SK-N-SH (cell line): ENCODE measurements around the gene MRPS34. TPM values are rescaled to one million over a fixed set of nuclear protein-coding genes. Genes with fewer than 3 reads are reported as not detected.

Experiments
- CTCF ChIA-PET: fragments of 300-600, 350-600 bp; formaldehyde crosslinking; extraction: SDS; loops from one replicate; lab custom pipeline; 2021; lab: Yijun Ruan, JAX
- POLR2A ChIA-PET: fragments of 350-600 bp; sonication (Branson Sonifier 250); formaldehyde crosslinking; extraction: SDS; loops from one replicate; lab custom pipeline; 2020; ENCODE audit warnings: antibody characterized with exemption, inconsistent platforms; lab: Yijun Ruan, JAX
- DNase-seq: peaks from one replicate; pipeline ENCODE4 v3.0.0; 2012
- H2AFZ ChIP-seq: fragments of 200-600 bp; sonication (generic); 2 replicates; pipeline ENCODE4 v1.8.1; 2016; ENCODE audit warnings: antibody characterized with exemption, mild to moderate bottlenecking, low read depth
- H3F3A ChIP-seq: fragments of 200-600 bp; sonication (generic); replicated peaks from 2 replicates; pipeline ENCODE3; 2016; ENCODE audit warnings: antibody characterized with exemption, mild to moderate bottlenecking; ENCODE audit not compliant: insufficient read depth
- H3K27ac ChIP-seq, 2 experiments: fragments of 200-500 bp in 1 of 2; fragments of 200-600 bp in 1 of 2; sonication (Bioruptor generic) in 1 of 2; sonication (generic), shearing (Covaris generic) in 1 of 2; 2 replicates each; pipeline versions ENCODE4 v1.5.1 to v1.6.1; 2014 to 2016; ENCODE audit warnings: low read depth in 2 of 2, inconsistent platforms in 1 of 2, low read length in 1 of 2, mild to moderate bottlenecking in 1 of 2, mixed read lengths in 1 of 2
- H3K27me3 ChIP-seq: fragments of 200-600 bp; sonication (generic), shearing (Covaris generic); 2 replicates; pipeline ENCODE4 v1.6.1; 2016; ENCODE audit warnings: mixed run types; ENCODE audit not compliant: insufficient read depth
- H3K36me3 ChIP-seq, 2 experiments: fragments of 200-500 bp in 1 of 2; fragments of 200-600 bp in 1 of 2; sonication (Bioruptor generic) in 1 of 2; sonication (generic) in 1 of 2; replicated peaks in 1 of 2; 2 replicates each; pipeline versions ENCODE3 to v1.5.1; 2014 to 2016; ENCODE audit warnings: low read length in 1 of 2, mild to moderate bottlenecking in 1 of 2; ENCODE audit not compliant: insufficient read depth in 2 of 2, control insufficient read depth in 1 of 2
- H3K4me1 ChIP-seq, 2 experiments: fragments of 200-500 bp in 1 of 2; fragments of 200-600 bp in 1 of 2; sonication (Bioruptor generic) in 1 of 2; sonication (generic), shearing (Covaris generic) in 1 of 2; 2 replicates each; pipeline versions ENCODE4 v1.5.1 to v1.6.1; 2014 to 2016; ENCODE audit warnings: low read depth in 1 of 2, low read length in 1 of 2, mixed run types in 1 of 2; ENCODE audit not compliant: insufficient read depth in 2 of 2, control insufficient read depth in 1 of 2
- H3K4me2 ChIP-seq: fragments of 200-600 bp; sonication (generic), shearing (Covaris generic); 2 replicates; pipeline ENCODE4 v1.6.1; 2017; ENCODE audit warnings: mixed run types
- H3K4me3 ChIP-seq, 2 experiments: fragments of 200-500 bp in 1 of 2; fragments of 200-600 bp in 1 of 2; sonication (Bioruptor generic) in 1 of 2; sonication (generic), shearing (Covaris generic) in 1 of 2; 2 replicates each; pipeline versions ENCODE4 v1.5.1 to v1.8.1; 2014 to 2016; ENCODE audit warnings: low read depth in 2 of 2, inconsistent platforms in 1 of 2, low read length in 1 of 2, mild to moderate bottlenecking in 1 of 2, mixed read lengths in 1 of 2, moderate library complexity in 1 of 2
- H3K79me2 ChIP-seq: fragments of 200-600 bp; sonication (generic); 2 replicates; pipeline ENCODE4 v1.8.1; 2017; ENCODE audit warnings: mild to moderate bottlenecking; ENCODE audit not compliant: insufficient read depth
- H3K9ac ChIP-seq: fragments of 200-600 bp; sonication (generic); 2 replicates; pipeline ENCODE4 v1.6.1; 2017; ENCODE audit warnings: mixed run types
- H3K9me2 ChIP-seq: fragments of 200-600 bp; sonication (generic); 2 replicates; pipeline ENCODE4 v1.6.1; 2017; ENCODE audit warnings: mixed run types
- H3K9me3 ChIP-seq: fragments of 200-600 bp; sonication (generic); 2 replicates; pipeline ENCODE4 v1.6.1; 2017; ENCODE audit warnings: mixed run types, mild to moderate bottlenecking, moderate library complexity
- H4K20me1 ChIP-seq: fragments of 200-600 bp; sonication (generic); 2 replicates; pipeline ENCODE4 v1.6.1; 2017; ENCODE audit warnings: mild to moderate bottlenecking, mixed run types; ENCODE audit not compliant: insufficient read depth
- CHD2 ChIP-seq: fragments of 150-350 bp; IDR thresholded peaks from 2 replicates; pipeline ENCODE4 v1.6.1; 2018; ENCODE audit warnings: low read length; ENCODE audit not compliant: partially characterized antibody
- EP300 ChIP-seq, 2 experiments: IDR thresholded peaks; 2 replicates each; pipeline versions ENCODE4 v1.4.0 to v1.6.1; 2012; ENCODE audit warnings: borderline replicate concordance in 1 of 2, low read depth in 1 of 2, low read length in 1 of 2
- EZH2phosphoT487 ChIP-seq: fragments of 200-600 bp; sonication (generic); IDR thresholded peaks from 2 replicates; pipeline ENCODE4 v1.6.1; 2017; ENCODE audit warnings: low read depth, mixed run types, mild to moderate bottlenecking, antibody characterized with exemption, moderate library complexity, borderline replicate concordance
- FOSL2 ChIP-seq: IDR thresholded peaks from 2 replicates; pipeline ENCODE4 v1.4.0; 2012; ENCODE audit warnings: low read depth, mild to moderate bottlenecking, moderate library complexity, borderline replicate concordance
- FOXJ3 ChIP-seq: sonication (generic); formaldehyde crosslinking; IDR thresholded peaks from 2 replicates; pipeline ENCODE4 v1.5.1; 2020; ENCODE audit warnings: mild to moderate bottlenecking, missing genetic modification reagents
- GABPA ChIP-seq: IDR thresholded peaks from 2 replicates; pipeline ENCODE4 v1.4.0; 2012; ENCODE audit warnings: low read depth, mild to moderate bottlenecking
- MAX ChIP-seq: IDR thresholded peaks from 2 replicates; pipeline ENCODE4 v1.4.0; 2012; ENCODE audit warnings: low read depth
- MEF2A ChIP-seq: IDR thresholded peaks from 2 replicates; pipeline ENCODE4 v1.4.0; 2012; ENCODE audit warnings: low read depth, borderline replicate concordance
- MXI1 ChIP-seq: IDR thresholded peaks from 2 replicates; pipeline ENCODE4 v1.6.1; 2012; ENCODE audit warnings: mild to moderate bottlenecking, low read depth, low read length, improper control_type of control experiment
- NRF1 ChIP-seq: IDR thresholded peaks from 2 replicates; pipeline ENCODE4 v1.6.1; 2012; ENCODE audit warnings: low read depth, mild to moderate bottlenecking, low read length
- PBX3 ChIP-seq: IDR thresholded peaks from 2 replicates; pipeline ENCODE4; 2012
- POLR2AphosphoS5 ChIP-seq: IDR thresholded peaks from 2 replicates; pipeline ENCODE4 v1.6.1; 2012; ENCODE audit warnings: low read depth, low read length
- RXRA ChIP-seq: IDR thresholded peaks from 2 replicates; pipeline ENCODE4 v1.4.0; 2012; ENCODE audit warnings: low read depth, mild to moderate bottlenecking, borderline replicate concordance
- SMC3 ChIP-seq: IDR thresholded peaks from 2 replicates; pipeline ENCODE4 v1.6.1; 2012; ENCODE audit warnings: low read depth, low read length, improper control_type of control experiment
- TCF12 ChIP-seq: IDR thresholded peaks from 2 replicates; pipeline ENCODE4 v1.4.0; 2012
- WGBS: methylation state at CpG from one replicate; pipeline ENCODE4 v1.1.6; 2017; ENCODE audit warnings: low lambda C conversion rate; 5-methylcytosine and 5-hydroxymethylcytosine counted together
- polyA plus RNA-seq, 3 experiments: library from polyadenylated mRNA; depleted of rRNA; stranded (reverse); fragments of >200 nt; gene quantifications; 2 replicates each; pipeline ENCODE4 v1.2.3, GENCODE V29; 2012
- TF ChIP-seq, protein P1 (sequence below): fragments of 200-600 bp; sonication (generic); IDR thresholded peaks from 2 replicates; pipeline ENCODE4 v1.6.1; 2017; ENCODE audit warnings: antibody characterized with exemption, mild to moderate bottlenecking, moderate library complexity
- TF ChIP-seq, protein P2 (sequence below): fragments of 150-350 bp; IDR thresholded peaks from 2 replicates; pipeline ENCODE4 v1.6.1; 2016; ENCODE audit warnings: mild to moderate bottlenecking, low read depth, low read length

Gene MRPS34
- polyA plus RNA-seq, 1 of the 3 experiments (the other 2 are of a cell fraction): 156 TPM

GRCh38 chr16:1790261-1790610 is 17.3 kb upstream of the MRPS34 start:
- 86% methylated on average over 13 of the region's 15 CpGs for WGBS
- DNase-seq: no peak
- Histone ChIP-seq H3K9me2 (no peaks in the 10 kb centered on the region), H3K79me2 (peaks cover 17% of the 10 kb centered on the region), H3K4me1 (no peaks in the 10 kb centered on the region; a peak in 1 of 4 replicates), H3F3A (no peaks in the 10 kb centered on the region), H3K27me3 (no peaks in the 10 kb centered on the region), H3K36me3 (peaks cover 0 to 48% of the 10 kb centered on the region in 2 experiments), H3K4me3 (no peak overlapping the region), H3K9ac (no peak overlapping the region), H3K27ac (no peak overlapping the region), H2AFZ (no peak overlapping the region), H4K20me1 (0 out of 2 replicates have a peak, but pooled peaks cover 3% of the 10 kb centered on the region), H3K4me2 (no peak overlapping the region), H3K9me3 (no peaks in the 10 kb centered on the region)
- ChIA-PET POLR2A (no interaction called here), CTCF (no interaction called here)
- no peak for TF ChIP-seq EZH2phosphoT487
- TF ChIP-seq FOXJ3 (CRISPR knock-in tag): no peak
- TF ChIP-seq, protein P1, sequence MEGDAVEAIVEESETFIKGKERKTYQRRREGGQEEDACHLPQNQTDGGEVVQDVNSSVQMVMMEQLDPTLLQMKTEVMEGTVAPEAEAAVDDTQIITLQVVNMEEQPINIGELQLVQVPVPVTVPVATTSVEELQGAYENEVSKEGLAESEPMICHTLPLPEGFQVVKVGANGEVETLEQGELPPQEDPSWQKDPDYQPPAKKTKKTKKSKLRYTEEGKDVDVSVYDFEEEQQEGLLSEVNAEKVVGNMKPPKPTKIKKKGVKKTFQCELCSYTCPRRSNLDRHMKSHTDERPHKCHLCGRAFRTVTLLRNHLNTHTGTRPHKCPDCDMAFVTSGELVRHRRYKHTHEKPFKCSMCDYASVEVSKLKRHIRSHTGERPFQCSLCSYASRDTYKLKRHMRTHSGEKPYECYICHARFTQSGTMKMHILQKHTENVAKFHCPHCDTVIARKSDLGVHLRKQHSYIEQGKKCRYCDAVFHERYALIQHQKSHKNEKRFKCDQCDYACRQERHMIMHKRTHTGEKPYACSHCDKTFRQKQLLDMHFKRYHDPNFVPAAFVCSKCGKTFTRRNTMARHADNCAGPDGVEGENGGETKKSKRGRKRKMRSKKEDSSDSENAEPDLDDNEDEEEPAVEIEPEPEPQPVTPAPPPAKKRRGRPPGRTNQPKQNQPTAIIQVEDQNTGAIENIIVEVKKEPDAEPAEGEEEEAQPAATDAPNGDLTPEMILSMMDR: no peak
- TF ChIP-seq FOSL2: no peak
- TF ChIP-seq SMC3: no peak
- TF ChIP-seq MAX: no peak
- no peak for TF ChIP-seq RXRA
- TF ChIP-seq EP300 (IDR thresholded peaks at IDR 0.05; ENCODE audit: borderline replicate concordance in 1 of 2, low read depth in 1 of 2, low read length in 1 of 2): no peak
- TF ChIP-seq MXI1: no peak
- TF ChIP-seq CHD2: no peak
- TF ChIP-seq TCF12: no peak
- no peak for TF ChIP-seq NRF1
- TF ChIP-seq, protein P2, sequence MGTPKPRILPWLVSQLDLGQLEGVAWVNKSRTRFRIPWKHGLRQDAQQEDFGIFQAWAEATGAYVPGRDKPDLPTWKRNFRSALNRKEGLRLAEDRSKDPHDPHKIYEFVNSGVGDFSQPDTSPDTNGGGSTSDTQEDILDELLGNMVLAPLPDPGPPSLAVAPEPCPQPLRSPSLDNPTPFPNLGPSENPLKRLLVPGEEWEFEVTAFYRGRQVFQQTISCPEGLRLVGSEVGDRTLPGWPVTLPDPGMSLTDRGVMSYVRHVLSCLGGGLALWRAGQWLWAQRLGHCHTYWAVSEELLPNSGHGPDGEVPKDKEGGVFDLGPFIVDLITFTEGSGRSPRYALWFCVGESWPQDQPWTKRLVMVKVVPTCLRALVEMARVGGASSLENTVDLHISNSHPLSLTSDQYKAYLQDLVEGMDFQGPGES: no peak
- TF ChIP-seq GABPA: no peak
- TF ChIP-seq POLR2AphosphoS5: no peak
- TF ChIP-seq PBX3: no peak
- no peak for TF ChIP-seq MEF2A
